DMS53 (cell line): Measurements from ENCODE around the gene DGKB.

Experiments used
- DNase-seq: peaks from one replicate; lab custom pipeline; 2025; lab: John Stamatoyannopoulos, UW

Gene DGKB

GRCh38 chr7:14902589-14903067 is at the start of gene DGKB:
TSS of gene DGKB (minus strand) at chr7:14902751.
- peak; percentile 67 for DNase-seq

- DNase-seq, result no peak
Observed at GRCh38 chr7:14950013-14950412, 47.5 kb upstream of the DGKB start.

GRCh38 chr7:14938181-14938580 is 35.6 kb upstream of the DGKB start:
- DNase-seq, result no peak

GRCh38 chr7:14937581-14937980 is 35.0 kb upstream of the DGKB start:
- peak; percentile 9 for DNase-seq

GRCh38 chr7:14936554-14936953 is 34.0 kb upstream of the DGKB start:
- DNase-seq, result no peak

GRCh38 chr7:14934839-14935238 is 32.3 kb upstream of the DGKB start:
- DNase-seq, result no peak

GRCh38 chr7:14931511-14932215 is 29.1 kb upstream of the DGKB start:
- DNase-seq, result no peak

- peak; percentile 43 for DNase-seq
Observed at GRCh38 chr7:14924398-14924797, 21.8 kb upstream of the DGKB start.

- no peak for DNase-seq
Observed at GRCh38 chr7:14911077-14911476, 8.5 kb upstream of the DGKB start.

GRCh38 chr7:14908697-14909096 is 6.1 kb upstream of the DGKB start:
- no peak for DNase-seq

GRCh38 chr7:14905764-14906163 is 3.2 kb upstream of the DGKB start:
- DNase-seq, result peak; percentile 48

GRCh38 chr7:14900051-14900450 is 2.5 kb downstream of the DGKB start:
- no peak for DNase-seq

- no peak for DNase-seq
Observed at GRCh38 chr7:14899030-14899429, 3.5 kb downstream of the DGKB start.

GRCh38 chr7:14896461-14896860 is 6.1 kb downstream of the DGKB start:
- DNase-seq, result no peak

GRCh38 chr7:14894826-14895225 is 7.7 kb downstream of the DGKB start:
- DNase-seq, result peak; percentile 61

GRCh38 chr7:14892961-14893360 is 9.6 kb downstream of the DGKB start:
- DNase-seq, result peak; percentile 11

- DNase-seq, result no peak
Observed at GRCh38 chr7:14891289-14891688, 11.3 kb downstream of the DGKB start.

- DNase-seq, result no peak
Observed at GRCh38 chr7:14888962-14889361, 13.6 kb downstream of the DGKB start.

GRCh38 chr7:14886533-14886932 is 16.0 kb downstream of the DGKB start:
- DNase-seq, result no peak

- no peak for DNase-seq
Observed at GRCh38 chr7:14875941-14876587, 26.5 kb downstream of the DGKB start.

GRCh38 chr7:14871880-14872279 is 30.7 kb downstream of the DGKB start:
- DNase-seq, result no peak

- no peak for DNase-seq
Observed at GRCh38 chr7:14870394-14870793, 32.2 kb downstream of the DGKB start.

- DNase-seq, result no peak
Observed at GRCh38 chr7:14868937-14869336, 33.6 kb downstream of the DGKB start.

GRCh38 chr7:14861456-14861855 is 41.1 kb downstream of the DGKB start:
- no peak for DNase-seq
